ENCODE measurements around the gene PROX2.

DNA sequence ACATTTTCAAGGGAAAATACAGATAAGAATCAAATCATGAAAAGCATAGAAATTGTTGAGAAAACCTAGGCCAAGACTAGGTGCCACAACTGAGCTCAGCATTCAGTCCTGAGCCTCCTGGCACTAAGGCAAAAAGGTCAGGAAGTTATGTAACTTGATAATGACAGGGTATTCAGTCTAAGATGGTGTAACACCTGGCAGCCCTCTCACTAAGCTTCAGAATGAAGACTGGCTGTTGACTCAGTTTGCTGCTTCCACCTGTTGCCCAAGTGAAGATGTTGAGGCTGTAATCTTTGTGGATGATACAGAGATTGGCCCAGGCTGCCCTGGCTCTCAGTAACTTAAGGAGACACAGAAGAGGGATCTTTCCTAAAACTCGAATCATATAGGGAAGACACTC lies 19.6 kb downstream of the PROX2 start:
- no peak for TF ChIP-seq EZH2 (IDR thresholded peaks at IDR 0.05; ENCODE audit: insufficient read depth, poor library complexity, severe bottlenecking)
- TF ChIP-seq EZH2phosphoT487 (IDR thresholded peaks at IDR 0.05; ENCODE audit: insufficient read depth, low read depth): no peak

Measured in GM23248 (cell line).